ENCODE measurements around the gene KIN. TPM values are rescaled to one million over a fixed set of nuclear protein-coding genes. Genes with fewer than 3 reads are reported as not detected.
"Not testable (repeated sequence)": the region's sequence is repeated elsewhere in the genome, so short reads cannot be mapped to it uniquely, and the experiment has no call there.

KIN gene
- total RNA-seq, 1 experiment from 2014 or later = 15.0 TPM

DNA sequence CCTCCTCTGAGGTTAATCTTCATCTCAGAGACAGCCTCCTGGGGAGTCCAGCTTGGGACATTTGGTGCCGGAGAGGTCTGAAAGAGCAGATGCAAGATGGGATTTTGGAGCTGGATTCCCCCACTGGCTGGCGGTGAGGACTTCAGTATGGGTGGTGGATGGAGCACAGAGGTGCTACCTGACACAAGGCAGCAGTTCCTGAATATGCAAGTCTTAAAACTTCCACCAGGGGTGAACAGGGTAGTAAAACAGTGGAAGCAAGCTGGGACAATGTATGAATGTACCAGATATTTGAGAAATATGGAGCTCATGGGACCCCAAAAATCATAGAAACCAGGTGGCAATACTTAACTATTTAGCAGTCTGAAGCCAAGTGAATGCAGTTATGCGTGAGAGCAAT is 25.7 kb upstream of the KIN start:
- no TSS peak for BruUV-seq (replicated peaks)
- no peak overlapping the region for H3K27ac Mint-ChIP-seq (ENCODE audit: unreplicated experiment)
- H3K4me3 Mint-ChIP-seq (ENCODE audit: low read depth, unreplicated experiment) = no peak overlapping the region
- H3K36me3 Mint-ChIP-seq (ENCODE audit: insufficient read depth, unreplicated experiment) = peaks cover 26% of the 10 kb centered on the region
- H3K9me3 Mint-ChIP-seq (ENCODE audit: low read depth, unreplicated experiment) = no peaks in the 10 kb centered on the region
- no peaks in the 10 kb centered on the region for H3K27me3 Mint-ChIP-seq (ENCODE audit: unreplicated experiment)
- peaks cover 19% of the 10 kb centered on the region for H3K4me1 Mint-ChIP-seq (ENCODE audit: low read depth, unreplicated experiment)
- TF ChIP-seq, protein P1, sequence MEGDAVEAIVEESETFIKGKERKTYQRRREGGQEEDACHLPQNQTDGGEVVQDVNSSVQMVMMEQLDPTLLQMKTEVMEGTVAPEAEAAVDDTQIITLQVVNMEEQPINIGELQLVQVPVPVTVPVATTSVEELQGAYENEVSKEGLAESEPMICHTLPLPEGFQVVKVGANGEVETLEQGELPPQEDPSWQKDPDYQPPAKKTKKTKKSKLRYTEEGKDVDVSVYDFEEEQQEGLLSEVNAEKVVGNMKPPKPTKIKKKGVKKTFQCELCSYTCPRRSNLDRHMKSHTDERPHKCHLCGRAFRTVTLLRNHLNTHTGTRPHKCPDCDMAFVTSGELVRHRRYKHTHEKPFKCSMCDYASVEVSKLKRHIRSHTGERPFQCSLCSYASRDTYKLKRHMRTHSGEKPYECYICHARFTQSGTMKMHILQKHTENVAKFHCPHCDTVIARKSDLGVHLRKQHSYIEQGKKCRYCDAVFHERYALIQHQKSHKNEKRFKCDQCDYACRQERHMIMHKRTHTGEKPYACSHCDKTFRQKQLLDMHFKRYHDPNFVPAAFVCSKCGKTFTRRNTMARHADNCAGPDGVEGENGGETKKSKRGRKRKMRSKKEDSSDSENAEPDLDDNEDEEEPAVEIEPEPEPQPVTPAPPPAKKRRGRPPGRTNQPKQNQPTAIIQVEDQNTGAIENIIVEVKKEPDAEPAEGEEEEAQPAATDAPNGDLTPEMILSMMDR (IDR thresholded peaks at IDR 0.05; ENCODE audit: unreplicated experiment) = no peak
- DNase-seq = no peak
- CTCF ChIA-PET = no interaction called here
- intact Hi-C loops (cut with micrococcal nuclease; ENCODE audit: unreplicated experiment) = no loop called here

DNA sequence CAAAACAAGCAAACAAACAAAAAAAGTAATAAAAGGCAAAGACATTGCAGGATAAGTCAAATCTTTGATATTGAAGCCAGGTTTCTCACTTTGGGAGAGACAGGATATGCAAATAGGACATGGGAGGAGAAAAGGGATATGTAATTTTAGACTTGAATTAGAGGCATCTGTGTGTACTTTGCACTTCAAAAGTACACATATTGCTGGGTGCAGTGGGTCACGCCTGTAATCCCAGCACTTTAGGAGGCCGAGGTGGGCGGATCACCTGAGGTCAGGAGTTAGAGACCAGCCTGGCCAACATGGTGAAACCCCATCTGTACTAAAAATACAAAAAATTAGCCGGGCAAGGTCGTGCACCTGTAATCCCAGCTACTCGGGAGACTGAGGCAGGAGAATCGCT is 23.9 kb upstream of the KIN start:
- H3K27me3 Mint-ChIP-seq (ENCODE audit: unreplicated experiment); H3K4me3 Mint-ChIP-seq (ENCODE audit: low read depth, unreplicated experiment); DNase-seq; H3K9me3 Mint-ChIP-seq (ENCODE audit: low read depth, unreplicated experiment); BruUV-seq (replicated peaks); H3K4me1 Mint-ChIP-seq (ENCODE audit: low read depth, unreplicated experiment); CTCF ChIA-PET; intact Hi-C loops (cut with micrococcal nuclease; ENCODE audit: unreplicated experiment); H3K27ac Mint-ChIP-seq (ENCODE audit: unreplicated experiment): not testable (repeated sequence)
- H3K36me3 Mint-ChIP-seq (ENCODE audit: insufficient read depth, unreplicated experiment) = peaks cover 17% of the 10 kb centered on the region

DNA sequence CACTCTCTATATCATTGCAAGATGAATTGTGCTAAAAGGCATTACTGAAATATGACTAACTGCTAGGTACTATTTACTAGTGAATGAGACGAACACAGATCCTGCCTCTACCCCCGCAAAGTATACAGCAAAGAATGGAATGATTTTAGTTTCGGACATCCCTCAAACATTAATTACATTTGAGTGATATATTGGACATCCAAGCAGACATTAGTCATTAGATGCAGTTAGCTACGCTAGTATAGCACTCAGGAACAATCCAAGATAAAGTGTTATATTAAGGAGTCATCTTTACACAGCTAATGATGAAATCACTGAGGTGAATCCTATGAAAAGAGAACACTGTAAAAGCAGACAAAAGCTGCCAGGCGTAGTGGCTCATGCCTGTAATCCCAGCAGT is 23.2 kb upstream of the KIN start:
- Mint-ChIP-seq H3K27ac (ENCODE audit: unreplicated experiment) (peak overlapping the region; percentile 3), H3K4me1 (ENCODE audit: low read depth, unreplicated experiment) (peaks cover 8% of the 10 kb centered on the region), H3K36me3 (ENCODE audit: insufficient read depth, unreplicated experiment) (peaks cover 17% of the 10 kb centered on the region), H3K9me3 (ENCODE audit: low read depth, unreplicated experiment) (no peaks in the 10 kb centered on the region), H3K27me3 (ENCODE audit: unreplicated experiment) (no peaks in the 10 kb centered on the region), H3K4me3 (ENCODE audit: low read depth, unreplicated experiment) (no peak overlapping the region)
- CTCF ChIA-PET = no interaction called here
- TF ChIP-seq, protein P1 (IDR thresholded peaks at IDR 0.05; ENCODE audit: unreplicated experiment) = no peak
- intact Hi-C loops (cut with micrococcal nuclease; ENCODE audit: unreplicated experiment) = no loop called here
- BruUV-seq (replicated peaks) = no TSS peak
- DNase-seq = no peak

DNA sequence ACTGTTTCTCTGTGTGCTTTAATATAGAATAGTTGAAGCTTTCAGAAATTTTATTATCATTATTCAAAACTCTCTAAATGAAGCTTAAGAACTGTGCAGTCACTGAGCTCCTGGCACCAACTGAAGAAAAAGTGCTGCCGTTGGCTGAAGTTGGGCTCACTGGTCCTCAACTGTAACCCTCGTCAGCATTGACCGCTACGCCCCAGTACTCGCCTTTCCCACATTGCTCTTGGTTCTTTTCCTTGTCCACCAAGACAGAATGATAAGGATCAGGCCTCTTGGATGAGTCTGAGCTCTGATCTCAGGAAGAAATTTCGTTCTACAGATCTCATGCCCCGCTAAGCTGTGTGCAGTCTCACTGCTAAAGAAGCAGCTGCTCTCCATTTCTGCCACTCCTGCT is 22.6 kb upstream of the KIN start:
- CTCF ChIA-PET = no interaction called here
- BruUV-seq (replicated peaks) = no TSS peak

DNA sequence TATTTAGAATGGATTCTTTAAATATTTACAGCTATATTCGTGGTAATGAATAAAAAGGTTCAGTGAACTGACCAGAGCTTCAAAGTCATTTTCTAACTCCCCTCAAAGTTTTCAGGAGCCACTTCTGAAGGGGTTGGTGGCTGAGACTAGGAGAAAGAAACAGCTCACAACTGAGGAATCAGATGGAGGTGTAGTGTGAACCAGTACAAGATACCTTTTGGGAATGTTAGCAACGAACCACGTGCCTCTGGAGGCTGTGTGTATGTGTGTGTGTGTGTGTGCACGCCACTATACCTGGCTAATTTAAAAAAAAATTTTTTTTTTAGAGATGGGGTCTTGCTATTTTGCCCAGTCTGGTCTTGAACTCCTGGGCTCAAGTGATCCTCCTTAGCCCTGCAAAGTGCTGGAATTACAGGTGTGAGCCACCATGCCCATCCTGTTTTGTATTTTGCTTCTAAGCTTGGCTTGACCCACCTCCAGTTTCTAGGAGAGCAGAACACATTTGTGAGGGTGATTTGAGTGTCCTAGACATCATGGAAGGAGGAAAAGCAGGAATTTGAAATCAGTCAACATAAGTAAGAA is 21.0 kb upstream of the KIN start:
- peaks cover 35% of the 10 kb centered on the region for H3K36me3 Mint-ChIP-seq (ENCODE audit: insufficient read depth, unreplicated experiment)

More for the DNA sequence above, 22.6 kb upstream of the KIN start:
- intact Hi-C loops (cut with micrococcal nuclease; ENCODE audit: unreplicated experiment) = no loop called here
- no peak overlapping the region for H3K4me3 Mint-ChIP-seq (ENCODE audit: low read depth, unreplicated experiment)
- peaks cover 8% of the 10 kb centered on the region for H3K4me1 Mint-ChIP-seq (ENCODE audit: low read depth, unreplicated experiment)
- H3K9me3 Mint-ChIP-seq (ENCODE audit: low read depth, unreplicated experiment) = no peaks in the 10 kb centered on the region
- H3K27me3 Mint-ChIP-seq (ENCODE audit: unreplicated experiment) = no peaks in the 10 kb centered on the region
- TF ChIP-seq, protein P1 (IDR thresholded peaks at IDR 0.05; ENCODE audit: unreplicated experiment) = no peak
- peak overlapping the region; percentile 3 for H3K27ac Mint-ChIP-seq (ENCODE audit: unreplicated experiment)
- DNase-seq = no peak
- H3K36me3 Mint-ChIP-seq (ENCODE audit: insufficient read depth, unreplicated experiment) = peaks cover 18% of the 10 kb centered on the region

More for the DNA sequence above, 21.0 kb upstream of the KIN start:
- no peak for DNase-seq
- Mint-ChIP-seq H3K9me3 (ENCODE audit: low read depth, unreplicated experiment) (no peaks in the 10 kb centered on the region), H3K27me3 (ENCODE audit: unreplicated experiment) (no peaks in the 10 kb centered on the region), H3K27ac (ENCODE audit: unreplicated experiment) (no peak overlapping the region), H3K4me3 (ENCODE audit: low read depth, unreplicated experiment) (no peak overlapping the region), H3K4me1 (ENCODE audit: low read depth, unreplicated experiment) (peaks cover 8% of the 10 kb centered on the region)
- TF ChIP-seq, protein P1 (IDR thresholded peaks at IDR 0.05; ENCODE audit: unreplicated experiment) = no peak
- BruUV-seq (replicated peaks) = no TSS peak
- CTCF ChIA-PET = no interaction called here
- intact Hi-C loops (cut with micrococcal nuclease; ENCODE audit: unreplicated experiment) = no loop called here
